ENCODE data around the gene VSTM2B. TPM values are rescaled to one million over a fixed set of nuclear protein-coding genes. Genes with fewer than 3 reads are reported as not detected.

VSTM2B gene
- total and polyA plus RNA-seq, 2 of the 13 experiments (the other 11 are each of a cell fraction or from before 2014, with no cell fraction given) = not detected

DNA sequence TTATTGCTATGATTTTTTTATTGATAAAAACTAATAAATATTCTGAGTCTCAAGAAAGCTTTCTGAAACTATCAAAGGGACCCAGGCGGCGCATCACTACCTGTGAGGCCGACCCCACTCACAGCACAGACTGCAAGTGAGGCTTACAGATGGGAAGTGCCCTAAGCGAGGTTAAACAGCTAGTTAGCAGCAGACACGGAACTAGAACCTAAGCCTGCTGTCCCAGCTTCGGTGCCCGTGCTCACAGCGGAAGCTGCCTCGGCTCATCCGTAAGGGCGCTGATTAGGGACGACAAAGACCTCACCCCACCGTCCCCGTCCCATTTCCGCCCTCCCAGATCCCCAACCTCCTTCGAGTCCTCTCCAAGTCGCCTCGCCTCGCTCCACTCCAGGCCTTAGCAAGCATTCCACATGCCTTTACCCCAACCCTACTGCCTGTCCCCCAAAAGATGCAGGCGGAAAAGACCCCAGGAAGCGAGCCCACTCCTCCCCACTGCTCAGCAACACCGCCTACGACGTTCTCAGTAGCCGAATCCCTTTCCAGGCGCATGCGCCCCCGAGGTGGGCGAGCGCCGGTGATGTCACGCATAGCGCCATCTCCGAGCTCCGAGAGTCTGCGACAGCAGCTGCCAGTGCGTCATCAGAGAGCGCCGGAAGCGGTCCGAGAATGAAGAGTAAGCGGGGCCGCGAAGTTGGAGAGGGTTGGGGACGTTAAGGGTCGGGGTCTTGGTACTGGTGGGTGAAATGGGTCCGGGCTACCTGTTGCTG lies 80.0 kb downstream of the VSTM2B start, which contains the start of gene POP4 (continued):
- TF ChIP-seq, protein P1, sequence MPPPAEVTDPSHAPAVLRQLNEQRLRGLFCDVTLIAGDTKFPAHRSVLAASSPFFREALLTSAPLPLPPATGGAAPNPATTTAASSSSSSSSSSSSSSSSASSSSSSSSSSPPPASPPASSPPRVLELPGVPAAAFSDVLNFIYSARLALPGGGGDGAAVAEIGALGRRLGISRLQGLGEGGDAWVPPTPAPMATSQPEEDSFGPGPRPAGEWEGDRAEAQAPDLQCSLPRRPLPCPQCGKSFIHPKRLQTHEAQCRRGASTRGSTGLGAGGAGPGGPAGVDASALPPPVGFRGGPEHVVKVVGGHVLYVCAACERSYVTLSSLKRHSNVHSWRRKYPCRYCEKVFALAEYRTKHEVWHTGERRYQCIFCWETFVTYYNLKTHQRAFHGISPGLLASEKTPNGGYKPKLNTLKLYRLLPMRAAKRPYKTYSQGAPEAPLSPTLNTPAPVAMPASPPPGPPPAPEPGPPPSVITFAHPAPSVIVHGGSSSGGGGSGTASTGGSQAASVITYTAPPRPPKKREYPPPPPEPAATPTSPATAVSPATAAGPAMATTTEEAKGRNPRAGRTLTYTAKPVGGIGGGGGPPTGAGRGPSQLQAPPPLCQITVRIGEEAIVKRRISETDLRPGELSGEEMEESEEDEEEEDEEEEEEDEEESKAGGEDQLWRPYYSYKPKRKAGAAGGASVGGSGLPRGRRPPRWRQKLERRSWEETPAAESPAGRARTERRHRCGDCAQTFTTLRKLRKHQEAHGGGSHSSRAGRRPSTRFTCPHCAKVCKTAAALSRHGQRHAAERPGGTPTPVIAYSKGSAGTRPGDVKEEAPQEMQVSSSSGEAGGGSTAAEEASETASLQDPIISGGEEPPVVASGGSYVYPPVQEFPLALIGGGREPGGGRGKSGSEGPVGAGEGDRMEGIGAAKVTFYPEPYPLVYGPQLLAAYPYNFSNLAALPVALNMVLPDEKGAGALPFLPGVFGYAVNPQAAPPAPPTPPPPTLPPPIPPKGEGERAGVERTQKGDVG (CRISPR knock-in tag; IDR thresholded peaks at IDR 0.05; ENCODE audit: borderline replicate concordance) = peak; percentile 51; the same call in 1 of the 2 replicates
- TF ChIP-seq CBX5 (CRISPR knock-in tag; IDR thresholded peaks at IDR 0.05; ENCODE audit: borderline replicate concordance) (peak; percentile 57; the same call in 1 of the 2 replicates), ZIK1 (CRISPR knock-in tag; IDR thresholded peaks at IDR 0.05; ENCODE audit: borderline replicate concordance, low read depth) (no peak), TOE1 (CRISPR knock-in tag; IDR thresholded peaks at IDR 0.05) (no peak), TBL1XR1 (IDR thresholded peaks at IDR 0.05; ENCODE audit: borderline replicate concordance, low read length, partially characterized antibody) (no peak), MAFG (CRISPR knock-in tag; IDR thresholded peaks at IDR 0.05) (no peak), ISX (CRISPR knock-in tag; conservative IDR thresholded peaks at IDR 0.05) (no peak), ZNF713 (CRISPR knock-in tag; IDR thresholded peaks at IDR 0.05) (no peak; the same call in 1 of the 2 replicates), ZNF251 (CRISPR knock-in tag; IDR thresholded peaks at IDR 0.05) (no peak), IKZF1 (IDR thresholded peaks at IDR 0.05) (no peak), NCOA5 (CRISPR knock-in tag; IDR thresholded peaks at IDR 0.05) (no peak), RFX1 (IDR thresholded peaks at IDR 0.05) (no peak), ZNF136 (CRISPR knock-in tag; IDR thresholded peaks at IDR 0.05; ENCODE audit: low read depth) (no peak), ZNF383 (CRISPR knock-in tag; IDR thresholded peaks at IDR 0.05; ENCODE audit: borderline replicate concordance) (peak; percentile 61; the same call in 1 of the 2 replicates)
- TF ChIP-seq, protein P2, sequence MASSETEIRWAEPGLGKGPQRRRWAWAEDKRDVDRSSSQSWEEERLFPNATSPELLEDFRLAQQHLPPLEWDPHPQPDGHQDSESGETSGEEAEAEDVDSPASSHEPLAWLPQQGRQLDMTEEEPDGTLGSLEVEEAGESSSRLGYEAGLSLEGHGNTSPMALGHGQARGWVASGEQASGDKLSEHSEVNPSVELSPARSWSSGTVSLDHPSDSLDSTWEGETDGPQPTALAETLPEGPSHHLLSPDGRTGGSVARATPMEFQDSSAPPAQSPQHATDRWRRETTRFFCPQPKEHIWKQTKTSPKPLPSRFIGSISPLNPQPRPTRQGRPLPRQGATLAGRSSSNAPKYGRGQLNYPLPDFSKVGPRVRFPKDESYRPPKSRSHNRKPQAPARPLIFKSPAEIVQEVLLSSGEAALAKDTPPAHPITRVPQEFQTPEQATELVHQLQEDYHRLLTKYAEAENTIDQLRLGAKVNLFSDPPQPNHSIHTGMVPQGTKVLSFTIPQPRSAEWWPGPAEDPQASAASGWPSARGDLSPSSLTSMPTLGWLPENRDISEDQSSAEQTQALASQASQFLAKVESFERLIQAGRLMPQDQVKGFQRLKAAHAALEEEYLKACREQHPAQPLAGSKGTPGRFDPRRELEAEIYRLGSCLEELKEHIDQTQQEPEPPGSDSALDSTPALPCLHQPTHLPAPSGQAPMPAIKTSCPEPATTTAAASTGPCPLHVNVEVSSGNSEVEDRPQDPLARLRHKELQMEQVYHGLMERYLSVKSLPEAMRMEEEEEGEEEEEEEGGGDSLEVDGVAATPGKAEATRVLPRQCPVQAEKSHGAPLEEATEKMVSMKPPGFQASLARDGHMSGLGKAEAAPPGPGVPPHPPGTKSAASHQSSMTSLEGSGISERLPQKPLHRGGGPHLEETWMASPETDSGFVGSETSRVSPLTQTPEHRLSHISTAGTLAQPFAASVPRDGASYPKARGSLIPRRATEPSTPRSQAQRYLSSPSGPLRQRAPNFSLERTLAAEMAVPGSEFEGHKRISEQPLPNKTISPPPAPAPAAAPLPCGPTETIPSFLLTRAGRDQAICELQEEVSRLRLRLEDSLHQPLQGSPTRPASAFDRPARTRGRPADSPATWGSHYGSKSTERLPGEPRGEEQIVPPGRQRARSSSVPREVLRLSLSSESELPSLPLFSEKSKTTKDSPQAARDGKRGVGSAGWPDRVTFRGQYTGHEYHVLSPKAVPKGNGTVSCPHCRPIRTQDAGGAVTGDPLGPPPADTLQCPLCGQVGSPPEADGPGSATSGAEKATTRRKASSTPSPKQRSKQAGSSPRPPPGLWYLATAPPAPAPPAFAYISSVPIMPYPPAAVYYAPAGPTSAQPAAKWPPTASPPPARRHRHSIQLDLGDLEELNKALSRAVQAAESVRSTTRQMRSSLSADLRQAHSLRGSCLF (CRISPR knock-in tag; IDR thresholded peaks at IDR 0.05; ENCODE audit: borderline replicate concordance) = no peak; the same call in 1 of the 2 replicates
- TF ChIP-seq, protein P3, sequence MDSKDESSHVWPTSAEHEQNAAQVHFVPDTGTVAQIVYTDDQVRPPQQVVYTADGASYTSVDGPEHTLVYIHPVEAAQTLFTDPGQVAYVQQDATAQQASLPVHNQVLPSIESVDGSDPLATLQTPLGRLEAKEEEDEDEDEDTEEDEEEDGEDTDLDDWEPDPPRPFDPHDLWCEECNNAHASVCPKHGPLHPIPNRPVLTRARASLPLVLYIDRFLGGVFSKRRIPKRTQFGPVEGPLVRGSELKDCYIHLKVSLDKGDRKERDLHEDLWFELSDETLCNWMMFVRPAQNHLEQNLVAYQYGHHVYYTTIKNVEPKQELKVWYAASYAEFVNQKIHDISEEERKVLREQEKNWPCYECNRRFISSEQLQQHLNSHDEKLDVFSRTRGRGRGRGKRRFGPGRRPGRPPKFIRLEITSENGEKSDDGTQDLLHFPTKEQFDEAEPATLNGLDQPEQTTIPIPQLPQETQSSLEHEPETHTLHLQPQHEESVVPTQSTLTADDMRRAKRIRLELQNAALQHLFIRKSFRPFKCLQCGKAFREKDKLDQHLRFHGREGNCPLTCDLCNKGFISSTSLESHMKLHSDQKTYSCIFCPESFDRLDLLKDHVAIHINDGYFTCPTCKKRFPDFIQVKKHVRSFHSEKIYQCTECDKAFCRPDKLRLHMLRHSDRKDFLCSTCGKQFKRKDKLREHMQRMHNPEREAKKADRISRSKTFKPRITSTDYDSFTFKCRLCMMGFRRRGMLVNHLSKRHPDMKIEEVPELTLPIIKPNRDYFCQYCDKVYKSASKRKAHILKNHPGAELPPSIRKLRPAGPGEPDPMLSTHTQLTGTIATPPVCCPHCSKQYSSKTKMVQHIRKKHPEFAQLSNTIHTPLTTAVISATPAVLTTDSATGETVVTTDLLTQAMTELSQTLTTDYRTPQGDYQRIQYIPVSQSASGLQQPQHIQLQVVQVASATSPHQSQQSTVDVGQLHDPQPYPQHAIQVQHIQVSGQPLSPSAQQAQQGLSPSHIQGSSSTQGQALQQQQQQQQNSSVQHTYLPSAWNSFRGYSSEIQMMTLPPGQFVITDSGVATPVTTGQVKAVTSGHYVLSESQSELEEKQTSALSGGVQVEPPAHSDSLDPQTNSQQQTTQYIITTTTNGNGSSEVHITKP (CRISPR knock-in tag; IDR thresholded peaks at IDR 0.05; ENCODE audit: low read depth) = no peak
